K562 (cell line): ENCODE data around the gene IREB2.

Experiments used
- CREB1 ChIP-seq, 2 experiments: sonication (generic) in 1 of 2; formaldehyde crosslinking in 1 of 2; IDR thresholded peaks; 2 replicates each; pipeline versions ENCODE4 v1.6.1 to v1.8.0; 2012 to 2022; ENCODE audit warnings: inconsistent platforms in 1 of 2, mild to moderate bottlenecking in 1 of 2, missing genetic modification reagents in 1 of 2, moderate library complexity in 1 of 2
- CTCF ChIP-seq, 3 experiments: IDR thresholded peaks in 2 of 3; conservative IDR thresholded peaks in 1 of 3; 2 replicates each; pipeline ENCODE4 v1.5.1; 2011 to 2012; ENCODE audit warnings: low read length in 3 of 3, mild to moderate bottlenecking in 3 of 3, control low read depth in 2 of 3, improper control_type of control experiment in 1 of 3, inconsistent platforms in 1 of 3, low read depth in 1 of 3, mixed read lengths in 1 of 3, moderate library complexity in 1 of 3; ENCODE audit not compliant: insufficient read depth in 2 of 3
- ILK ChIP-seq: fragments of 450-650 bp; IDR thresholded peaks from 2 replicates; pipeline ENCODE4 v1.6.1; 2016; ENCODE audit warnings: missing genetic modification characterization, low read depth, mild to moderate bottlenecking, missing compliant biosample characterization, moderate library complexity, borderline replicate concordance
- POLR2A ChIP-seq: fragments of 450-650 bp; conservative IDR thresholded peaks from 2 replicates; pipeline ENCODE4 v1.6.1; 2016
- RAD21 ChIP-seq, 2 experiments: fragments of 250-450 bp in 1 of 2; fragments of 450-650 bp in 1 of 2; sonication (Bioruptor Pico) in 1 of 2; formaldehyde crosslinking in 1 of 2; IDR thresholded peaks in 1 of 2; conservative IDR thresholded peaks in 1 of 2; 2 replicates each; pipeline versions ENCODE4 v1.4.0 to v1.8.0; 2020 to 2022; ENCODE audit warnings: mild to moderate bottlenecking in 2 of 2, moderate library complexity in 1 of 2
- TF ChIP-seq, protein P1 (sequence below), 2 experiments: fragments of 450-650 bp in 1 of 2; IDR thresholded peaks; 2 replicates each; pipeline ENCODE4 v1.6.1; 2011 to 2017; ENCODE audit warnings: low read depth in 2 of 2, antibody characterized with exemption in 1 of 2, borderline replicate concordance in 1 of 2, low read length in 1 of 2, mild to moderate bottlenecking in 1 of 2, mixed read lengths in 1 of 2; ENCODE audit not compliant: control insufficient read depth in 1 of 2
- TF ChIP-seq, protein P2 (sequence below): fragments of 250-450 bp; sonication (Bioruptor Pico); IDR thresholded peaks from 2 replicates; pipeline ENCODE4 v1.4.0; 2020

GRCh38 chr15:78389738-78390137, 48.3 kb upstream of the IREB2 start:
- TF ChIP-seq POLR2A (no peak), ILK (tag) (no peak), CTCF (IDR thresholded peaks at IDR 0.05 in 2 of 3, conservative IDR thresholded peaks at IDR 0.05 in 1 of 3; ENCODE audit: insufficient read depth in 2 of 3, low read depth in 1 of 3, low read length in 3 of 3) (no peak), RAD21 (CRISPR knock-in tag; conservative IDR thresholded peaks at IDR 0.05 in 1 of 2, IDR thresholded peaks at IDR 0.05 in 1 of 2) (no peak), CREB1 (IDR thresholded peaks at IDR 0.05) (no peak), CREB1 (CRISPR knock-in tag; IDR thresholded peaks at IDR 0.05) (no peak)
- TF ChIP-seq, protein P1, sequence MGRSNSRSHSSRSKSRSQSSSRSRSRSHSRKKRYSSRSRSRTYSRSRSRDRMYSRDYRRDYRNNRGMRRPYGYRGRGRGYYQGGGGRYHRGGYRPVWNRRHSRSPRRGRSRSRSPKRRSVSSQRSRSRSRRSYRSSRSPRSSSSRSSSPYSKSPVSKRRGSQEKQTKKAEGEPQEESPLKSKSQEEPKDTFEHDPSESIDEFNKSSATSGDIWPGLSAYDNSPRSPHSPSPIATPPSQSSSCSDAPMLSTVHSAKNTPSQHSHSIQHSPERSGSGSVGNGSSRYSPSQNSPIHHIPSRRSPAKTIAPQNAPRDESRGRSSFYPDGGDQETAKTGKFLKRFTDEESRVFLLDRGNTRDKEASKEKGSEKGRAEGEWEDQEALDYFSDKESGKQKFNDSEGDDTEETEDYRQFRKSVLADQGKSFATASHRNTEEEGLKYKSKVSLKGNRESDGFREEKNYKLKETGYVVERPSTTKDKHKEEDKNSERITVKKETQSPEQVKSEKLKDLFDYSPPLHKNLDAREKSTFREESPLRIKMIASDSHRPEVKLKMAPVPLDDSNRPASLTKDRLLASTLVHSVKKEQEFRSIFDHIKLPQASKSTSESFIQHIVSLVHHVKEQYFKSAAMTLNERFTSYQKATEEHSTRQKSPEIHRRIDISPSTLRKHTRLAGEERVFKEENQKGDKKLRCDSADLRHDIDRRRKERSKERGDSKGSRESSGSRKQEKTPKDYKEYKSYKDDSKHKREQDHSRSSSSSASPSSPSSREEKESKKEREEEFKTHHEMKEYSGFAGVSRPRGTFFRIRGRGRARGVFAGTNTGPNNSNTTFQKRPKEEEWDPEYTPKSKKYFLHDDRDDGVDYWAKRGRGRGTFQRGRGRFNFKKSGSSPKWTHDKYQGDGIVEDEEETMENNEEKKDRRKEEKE (IDR thresholded peaks at IDR 0.05; ENCODE audit: borderline replicate concordance in 1 of 2, control insufficient read depth in 1 of 2, low read depth in 2 of 2, low read length in 1 of 2): no peak
- TF ChIP-seq, protein P2, sequence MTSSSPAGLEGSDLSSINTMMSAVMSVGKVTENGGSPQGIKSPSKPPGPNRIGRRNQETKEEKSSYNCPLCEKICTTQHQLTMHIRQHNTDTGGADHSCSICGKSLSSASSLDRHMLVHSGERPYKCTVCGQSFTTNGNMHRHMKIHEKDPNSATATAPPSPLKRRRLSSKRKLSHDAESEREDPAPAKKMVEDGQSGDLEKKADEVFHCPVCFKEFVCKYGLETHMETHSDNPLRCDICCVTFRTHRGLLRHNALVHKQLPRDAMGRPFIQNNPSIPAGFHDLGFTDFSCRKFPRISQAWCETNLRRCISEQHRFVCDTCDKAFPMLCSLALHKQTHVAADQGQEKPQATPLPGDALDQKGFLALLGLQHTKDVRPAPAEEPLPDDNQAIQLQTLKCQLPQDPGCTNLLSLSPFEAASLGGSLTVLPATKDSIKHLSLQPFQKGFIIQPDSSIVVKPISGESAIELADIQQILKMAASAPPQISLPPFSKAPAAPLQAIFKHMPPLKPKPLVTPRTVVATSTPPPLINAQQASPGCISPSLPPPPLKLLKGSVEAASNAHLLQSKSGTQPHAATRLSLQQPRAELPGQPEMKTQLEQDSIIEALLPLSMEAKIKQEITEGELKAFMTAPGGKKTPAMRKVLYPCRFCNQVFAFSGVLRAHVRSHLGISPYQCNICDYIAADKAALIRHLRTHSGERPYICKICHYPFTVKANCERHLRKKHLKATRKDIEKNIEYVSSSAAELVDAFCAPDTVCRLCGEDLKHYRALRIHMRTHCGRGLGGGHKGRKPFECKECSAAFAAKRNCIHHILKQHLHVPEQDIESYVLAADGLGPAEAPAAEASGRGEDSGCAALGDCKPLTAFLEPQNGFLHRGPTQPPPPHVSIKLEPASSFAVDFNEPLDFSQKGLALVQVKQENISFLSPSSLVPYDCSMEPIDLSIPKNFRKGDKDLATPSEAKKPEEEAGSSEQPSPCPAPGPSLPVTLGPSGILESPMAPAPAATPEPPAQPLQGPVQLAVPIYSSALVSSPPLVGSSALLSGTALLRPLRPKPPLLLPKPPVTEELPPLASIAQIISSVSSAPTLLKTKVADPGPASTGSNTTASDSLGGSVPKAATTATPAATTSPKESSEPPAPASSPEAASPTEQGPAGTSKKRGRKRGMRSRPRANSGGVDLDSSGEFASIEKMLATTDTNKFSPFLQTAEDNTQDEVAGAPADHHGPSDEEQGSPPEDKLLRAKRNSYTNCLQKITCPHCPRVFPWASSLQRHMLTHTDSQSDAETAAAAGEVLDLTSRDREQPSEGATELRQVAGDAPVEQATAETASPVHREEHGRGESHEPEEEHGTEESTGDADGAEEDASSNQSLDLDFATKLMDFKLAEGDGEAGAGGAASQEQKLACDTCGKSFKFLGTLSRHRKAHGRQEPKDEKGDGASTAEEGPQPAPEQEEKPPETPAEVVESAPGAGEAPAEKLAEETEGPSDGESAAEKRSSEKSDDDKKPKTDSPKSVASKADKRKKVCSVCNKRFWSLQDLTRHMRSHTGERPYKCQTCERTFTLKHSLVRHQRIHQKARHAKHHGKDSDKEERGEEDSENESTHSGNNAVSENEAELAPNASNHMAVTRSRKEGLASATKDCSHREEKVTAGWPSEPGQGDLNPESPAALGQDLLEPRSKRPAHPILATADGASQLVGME (CRISPR knock-in tag): no peak
